ENCODE results near the gene PTGIS.
A peak's percentile ranks its signal among the peaks of the same experiment; 100 is the strongest.

PTGIS gene

DNA sequence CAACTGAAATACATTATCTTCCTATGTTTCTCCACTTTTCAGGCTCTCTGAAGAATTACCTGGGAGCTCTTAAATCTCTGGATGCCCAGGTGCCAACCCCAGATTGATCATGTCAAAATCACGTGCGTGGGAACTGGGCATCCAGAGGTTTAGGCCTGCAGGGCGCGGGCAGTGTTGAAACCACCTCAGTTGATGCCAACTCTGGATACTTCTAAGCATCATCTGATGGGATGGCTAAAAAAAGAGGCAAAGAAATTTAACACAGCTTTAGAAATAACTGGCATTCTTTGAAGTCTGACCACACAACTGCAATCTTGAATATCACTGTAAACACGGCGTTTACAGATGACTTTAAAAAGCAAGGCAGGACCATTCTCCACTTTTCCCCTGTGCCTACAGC is 41.9 kb downstream of the PTGIS start:
- DNase-seq (ENCODE audit: low spot score), result no peak
- peaks cover 3% of the 10 kb centered on the region for H3K9me3 Mint-ChIP-seq
- no peak overlapping the region for H3K27ac Mint-ChIP-seq
- peaks cover 2% of the 10 kb centered on the region for H3K4me1 Mint-ChIP-seq (ENCODE audit: low read depth)
- H3K36me3 Mint-ChIP-seq (ENCODE audit: low read depth), result peaks cover 26% of the 10 kb centered on the region
- no peaks in the 10 kb centered on the region for H3K27me3 Mint-ChIP-seq (ENCODE audit: low read depth)
- H3K4me3 Mint-ChIP-seq, result no peak overlapping the region

GRCh38 chr20:49523767-49524360 is 44.1 kb downstream of the PTGIS start:
- H3K27me3 Mint-ChIP-seq (ENCODE audit: low read depth), result no peaks in the 10 kb centered on the region
- no peak overlapping the region for H3K27ac Mint-ChIP-seq
- DNase-seq (ENCODE audit: low spot score), result no peak
- peaks cover 3% of the 10 kb centered on the region for H3K9me3 Mint-ChIP-seq
- H3K4me1 Mint-ChIP-seq (ENCODE audit: low read depth), result peaks cover 2% of the 10 kb centered on the region
- peaks cover 27% of the 10 kb centered on the region for H3K36me3 Mint-ChIP-seq (ENCODE audit: low read depth)
- H3K4me3 Mint-ChIP-seq, result no peak overlapping the region

DNA sequence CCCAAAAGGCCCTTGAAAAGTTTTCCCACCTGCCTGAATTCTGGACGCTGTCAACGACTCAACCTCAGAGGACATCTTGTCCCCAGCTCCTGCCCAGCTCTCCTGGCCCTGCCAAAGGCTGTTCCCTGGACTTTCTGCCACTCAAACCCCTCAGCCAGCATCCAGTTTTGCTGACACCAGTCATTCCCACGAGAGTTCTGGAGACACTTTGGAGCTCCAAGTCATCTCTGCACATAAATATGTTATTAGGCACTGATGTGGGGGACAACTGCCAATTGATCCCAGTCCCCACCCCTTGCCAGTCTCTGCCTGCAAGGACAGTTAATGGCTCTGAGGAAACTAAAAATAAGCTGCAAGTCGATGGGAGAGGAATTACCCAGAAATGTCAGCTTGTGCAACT is 46.6 kb downstream of the PTGIS start:
- Mint-ChIP-seq H3K4me3 (no peak overlapping the region), H3K4me1 (ENCODE audit: low read depth) (no peaks in the 10 kb centered on the region), H3K36me3 (ENCODE audit: low read depth) (peaks cover 28% of the 10 kb centered on the region), H3K27ac (no peak overlapping the region), H3K9me3 (peaks cover 3% of the 10 kb centered on the region), H3K27me3 (ENCODE audit: low read depth) (no peaks in the 10 kb centered on the region)
- DNase-seq (ENCODE audit: low spot score), result no peak

DNA sequence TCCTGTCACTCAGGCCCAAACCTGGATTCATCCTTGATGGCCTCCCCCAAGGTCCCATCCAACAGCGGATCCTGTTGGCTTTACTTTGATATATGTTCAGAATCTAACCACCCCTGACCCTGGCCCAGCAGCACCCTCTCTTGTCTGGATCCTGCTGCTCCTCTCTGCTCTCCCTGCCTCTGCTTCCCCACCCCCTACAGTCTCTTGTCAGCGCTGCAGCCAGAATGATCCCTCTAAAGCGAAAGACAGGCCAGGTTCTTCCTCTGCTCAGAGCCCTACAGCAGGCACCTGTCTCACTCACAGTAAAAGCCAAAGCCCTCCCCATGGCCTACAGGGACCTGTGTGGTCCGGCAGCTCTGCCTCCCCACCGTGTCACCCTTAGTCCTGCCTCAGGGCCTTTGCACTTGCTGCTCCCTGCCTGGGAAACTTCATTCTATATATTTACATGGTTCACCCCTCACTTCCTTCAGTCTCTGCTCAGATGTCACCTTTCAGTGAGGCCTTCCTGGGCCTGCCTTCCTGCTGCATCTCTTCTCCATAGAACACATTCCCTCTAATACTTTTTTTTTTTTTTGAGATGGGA is 48.1 kb downstream of the PTGIS start:
- Mint-ChIP-seq H3K27ac (peak overlapping the region; percentile 38), H3K4me3 (no peak overlapping the region)

GRCh38 chr20:49519212-49519712 is 48.7 kb downstream of the PTGIS start:
- Mint-ChIP-seq H3K36me3 (ENCODE audit: low read depth) (peaks cover 17% of the 10 kb centered on the region), H3K27me3 (ENCODE audit: low read depth) (no peaks in the 10 kb centered on the region), H3K4me3 (no peak overlapping the region), H3K4me1 (ENCODE audit: low read depth) (no peaks in the 10 kb centered on the region), H3K27ac (peak overlapping the region; percentile 38), H3K9me3 (no peaks in the 10 kb centered on the region)
- DNase-seq (ENCODE audit: low spot score), result no peak

More for the DNA sequence above, 48.1 kb downstream of the PTGIS start:
- Mint-ChIP-seq H3K36me3 (ENCODE audit: low read depth) (peaks cover 21% of the 10 kb centered on the region), H3K27me3 (ENCODE audit: low read depth) (no peaks in the 10 kb centered on the region), H3K9me3 (peaks cover 2% of the 10 kb centered on the region), H3K4me1 (ENCODE audit: low read depth) (no peaks in the 10 kb centered on the region)
- DNase-seq (ENCODE audit: low spot score), result no peak

- no peak overlapping the region for H3K4me3 Mint-ChIP-seq
- H3K27ac Mint-ChIP-seq, result no peak overlapping the region
- H3K27me3 Mint-ChIP-seq (ENCODE audit: low read depth), result no peaks in the 10 kb centered on the region
Observed at GRCh38 chr20:49518576-49518975, 49.4 kb downstream of the PTGIS start.

GRCh38 chr20:49517805-49518100 is 50.2 kb downstream of the PTGIS start:
- Mint-ChIP-seq H3K9me3 (no peaks in the 10 kb centered on the region), H3K4me1 (ENCODE audit: low read depth) (no peaks in the 10 kb centered on the region), H3K4me3 (no peak overlapping the region), H3K36me3 (ENCODE audit: low read depth) (peaks cover 14% of the 10 kb centered on the region), H3K27me3 (ENCODE audit: low read depth) (no peaks in the 10 kb centered on the region), H3K27ac (no peak overlapping the region)
- DNase-seq (ENCODE audit: low spot score), result no peak

More at GRCh38 chr20:49518576-49518975, 49.4 kb downstream of the PTGIS start:
- peaks cover 17% of the 10 kb centered on the region for H3K36me3 Mint-ChIP-seq (ENCODE audit: low read depth)
- H3K4me1 Mint-ChIP-seq (ENCODE audit: low read depth), result no peaks in the 10 kb centered on the region
- no peak for DNase-seq (ENCODE audit: low spot score)
- no peaks in the 10 kb centered on the region for H3K9me3 Mint-ChIP-seq

DNA sequence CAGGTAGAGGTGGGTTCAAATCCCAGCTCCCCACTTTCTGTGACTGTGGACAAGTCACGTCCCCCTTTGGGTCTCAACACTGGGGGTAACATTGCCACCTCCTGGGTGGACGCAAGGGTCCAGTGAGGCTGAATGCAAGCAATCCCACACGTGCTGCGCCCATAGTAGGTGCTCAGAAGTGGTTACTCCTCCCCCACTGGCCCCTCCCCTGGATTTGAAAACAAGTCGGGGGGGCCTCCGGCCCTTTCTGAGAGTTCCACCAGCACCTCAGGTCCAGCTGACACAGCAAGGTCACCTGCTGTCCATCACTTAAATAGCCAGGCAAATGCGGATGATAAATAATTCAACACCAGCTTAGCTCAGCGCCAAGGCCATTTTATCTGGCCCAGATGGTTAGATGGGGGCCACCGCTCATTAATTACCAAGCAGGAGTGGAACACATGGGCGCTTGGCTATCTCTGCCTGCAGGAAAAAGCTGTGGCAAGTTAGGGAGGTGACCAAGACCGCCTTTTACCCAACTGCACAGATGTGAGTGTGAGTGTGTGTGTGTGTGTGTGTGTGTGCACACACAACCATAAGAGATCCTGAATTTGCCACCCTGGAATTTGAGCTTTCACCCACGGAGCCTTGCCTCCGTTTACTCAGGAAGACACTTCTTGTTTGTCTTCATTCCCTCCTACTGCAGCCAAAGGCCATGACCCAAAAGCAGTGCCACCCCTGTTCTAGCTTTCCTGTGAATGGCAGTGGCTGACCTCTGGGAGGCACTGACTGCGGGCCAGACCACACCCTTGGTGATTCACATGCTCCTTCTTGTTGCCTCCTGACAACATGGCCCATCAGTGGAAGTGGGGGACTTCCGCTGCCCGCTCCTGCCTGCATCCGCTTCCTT is 50.8 kb downstream of the PTGIS start:
- H3K36me3 Mint-ChIP-seq (ENCODE audit: low read depth), result peaks cover 13% of the 10 kb centered on the region
- H3K9me3 Mint-ChIP-seq, result no peaks in the 10 kb centered on the region
- DNase-seq (ENCODE audit: low spot score), result no peak

GRCh38 chr20:49515586-49515985 is 52.4 kb downstream of the PTGIS start:
- Mint-ChIP-seq H3K4me3 (no peak overlapping the region), H3K36me3 (ENCODE audit: low read depth) (peaks cover 10% of the 10 kb centered on the region), H3K27ac (no peak overlapping the region), H3K9me3 (no peaks in the 10 kb centered on the region), H3K4me1 (ENCODE audit: low read depth) (no peaks in the 10 kb centered on the region), H3K27me3 (ENCODE audit: low read depth) (no peaks in the 10 kb centered on the region)
- DNase-seq (ENCODE audit: low spot score), result no peak

More for the DNA sequence above, 50.8 kb downstream of the PTGIS start:
- Mint-ChIP-seq H3K27ac (no peak overlapping the region), H3K4me3 (no peak overlapping the region), H3K27me3 (ENCODE audit: low read depth) (no peaks in the 10 kb centered on the region), H3K4me1 (ENCODE audit: low read depth) (no peaks in the 10 kb centered on the region)

DNA sequence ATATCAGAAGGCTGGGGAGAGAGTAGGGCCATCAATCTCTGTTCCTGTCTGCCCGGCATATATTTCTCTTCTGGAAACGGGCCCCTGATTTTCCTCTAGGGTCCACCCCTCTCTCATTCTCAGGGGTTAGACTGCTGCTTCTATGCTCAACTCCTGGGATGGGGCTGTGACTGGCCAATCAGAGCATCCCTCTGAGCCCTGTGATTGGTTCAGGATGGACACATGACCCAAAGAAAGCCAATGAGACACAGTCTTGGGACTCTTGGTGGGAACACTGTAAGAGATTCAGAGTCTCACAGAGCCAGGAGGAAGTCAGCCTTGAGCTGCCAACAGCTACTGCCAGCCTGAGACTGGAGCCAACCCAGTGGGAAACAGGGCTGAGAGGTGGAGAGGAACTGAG is 54.4 kb downstream of the PTGIS start:
- H3K27ac Mint-ChIP-seq, result no peak overlapping the region
- no peaks in the 10 kb centered on the region for H3K4me1 Mint-ChIP-seq (ENCODE audit: low read depth)
- H3K27me3 Mint-ChIP-seq (ENCODE audit: low read depth), result no peaks in the 10 kb centered on the region

GRCh38 chr20:49513009-49513408 is 54.9 kb downstream of the PTGIS start:
- Mint-ChIP-seq H3K4me1 (ENCODE audit: low read depth) (no peaks in the 10 kb centered on the region), H3K27me3 (ENCODE audit: low read depth) (no peaks in the 10 kb centered on the region), H3K4me3 (no peak overlapping the region), H3K36me3 (ENCODE audit: low read depth) (peaks cover 8% of the 10 kb centered on the region), H3K9me3 (no peaks in the 10 kb centered on the region), H3K27ac (no peak overlapping the region)
- DNase-seq (ENCODE audit: low spot score), result no peak

More for the DNA sequence above, 54.4 kb downstream of the PTGIS start:
- Mint-ChIP-seq H3K36me3 (ENCODE audit: low read depth) (peaks cover 6% of the 10 kb centered on the region), H3K9me3 (no peaks in the 10 kb centered on the region), H3K4me3 (no peak overlapping the region)
- DNase-seq (ENCODE audit: low spot score), result no peak

- Mint-ChIP-seq H3K36me3 (ENCODE audit: low read depth) (peaks cover 6% of the 10 kb centered on the region), H3K4me1 (ENCODE audit: low read depth) (no peaks in the 10 kb centered on the region), H3K27me3 (ENCODE audit: low read depth) (no peaks in the 10 kb centered on the region), H3K27ac (no peak overlapping the region), H3K4me3 (no peak overlapping the region), H3K9me3 (no peaks in the 10 kb centered on the region)
- no peak for DNase-seq (ENCODE audit: low spot score)
Observed at GRCh38 chr20:49511788-49512525, 56.0 kb downstream of the PTGIS start.

DNA sequence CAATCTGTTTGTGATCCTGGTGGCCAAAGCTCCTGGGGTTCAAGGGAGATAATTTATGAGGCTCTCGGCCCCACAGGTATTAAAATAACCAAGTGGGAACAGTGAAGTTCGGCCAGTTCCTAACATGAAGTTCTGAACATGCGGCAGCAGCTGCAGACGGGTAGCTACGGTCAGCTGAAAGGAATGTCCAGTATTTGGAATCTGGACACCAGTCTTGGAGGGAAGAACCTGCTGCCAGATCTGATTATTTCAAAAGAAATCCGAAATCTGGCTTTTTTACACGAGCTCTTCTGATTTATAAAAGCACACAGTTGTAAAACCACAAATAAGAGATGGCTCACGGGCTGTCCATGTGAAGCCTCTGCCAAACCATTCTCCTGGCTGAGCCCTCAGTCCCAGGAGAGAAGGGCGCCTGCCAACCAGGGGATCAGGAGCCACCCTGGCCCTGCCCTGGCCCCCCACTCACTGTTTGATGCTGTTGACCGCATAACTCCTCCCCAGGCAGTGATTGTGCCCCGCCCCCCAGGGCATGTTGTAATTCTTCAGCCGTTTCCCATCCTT is 57.3 kb downstream of the PTGIS start:
- peaks cover 4% of the 10 kb centered on the region for H3K27me3 Mint-ChIP-seq (ENCODE audit: low read depth)
- no peak overlapping the region for H3K27ac Mint-ChIP-seq
- DNase-seq (ENCODE audit: low spot score), result no peak
- H3K36me3 Mint-ChIP-seq (ENCODE audit: low read depth), result peaks cover 6% of the 10 kb centered on the region
- no peak overlapping the region for H3K4me3 Mint-ChIP-seq
- no peaks in the 10 kb centered on the region for H3K4me1 Mint-ChIP-seq (ENCODE audit: low read depth)
- no peaks in the 10 kb centered on the region for H3K9me3 Mint-ChIP-seq
